Neural progenitor cell (in vitro differentiated cells): ENCODE data around the gene ZBTB42.

Experiments
- CTCF ChIP-seq: fragments of 200-600 bp; sonication (generic); IDR thresholded peaks from 2 replicates; pipeline ENCODE4 v1.5.1; 2017; ENCODE audit warnings: antibody characterized with exemption, mild to moderate bottlenecking
- EZH2 ChIP-seq: fragments of 200-600 bp; sonication (generic); IDR thresholded peaks from 2 replicates; pipeline ENCODE4 v1.6.1; 2017; ENCODE audit warnings: antibody characterized with exemption, mild to moderate bottlenecking, moderate library complexity
- EZH2phosphoT487 ChIP-seq: fragments of 200-600 bp; sonication (generic); IDR thresholded peaks from 2 replicates; pipeline ENCODE4 v1.6.1; 2017; ENCODE audit warnings: antibody characterized with exemption

DNA sequence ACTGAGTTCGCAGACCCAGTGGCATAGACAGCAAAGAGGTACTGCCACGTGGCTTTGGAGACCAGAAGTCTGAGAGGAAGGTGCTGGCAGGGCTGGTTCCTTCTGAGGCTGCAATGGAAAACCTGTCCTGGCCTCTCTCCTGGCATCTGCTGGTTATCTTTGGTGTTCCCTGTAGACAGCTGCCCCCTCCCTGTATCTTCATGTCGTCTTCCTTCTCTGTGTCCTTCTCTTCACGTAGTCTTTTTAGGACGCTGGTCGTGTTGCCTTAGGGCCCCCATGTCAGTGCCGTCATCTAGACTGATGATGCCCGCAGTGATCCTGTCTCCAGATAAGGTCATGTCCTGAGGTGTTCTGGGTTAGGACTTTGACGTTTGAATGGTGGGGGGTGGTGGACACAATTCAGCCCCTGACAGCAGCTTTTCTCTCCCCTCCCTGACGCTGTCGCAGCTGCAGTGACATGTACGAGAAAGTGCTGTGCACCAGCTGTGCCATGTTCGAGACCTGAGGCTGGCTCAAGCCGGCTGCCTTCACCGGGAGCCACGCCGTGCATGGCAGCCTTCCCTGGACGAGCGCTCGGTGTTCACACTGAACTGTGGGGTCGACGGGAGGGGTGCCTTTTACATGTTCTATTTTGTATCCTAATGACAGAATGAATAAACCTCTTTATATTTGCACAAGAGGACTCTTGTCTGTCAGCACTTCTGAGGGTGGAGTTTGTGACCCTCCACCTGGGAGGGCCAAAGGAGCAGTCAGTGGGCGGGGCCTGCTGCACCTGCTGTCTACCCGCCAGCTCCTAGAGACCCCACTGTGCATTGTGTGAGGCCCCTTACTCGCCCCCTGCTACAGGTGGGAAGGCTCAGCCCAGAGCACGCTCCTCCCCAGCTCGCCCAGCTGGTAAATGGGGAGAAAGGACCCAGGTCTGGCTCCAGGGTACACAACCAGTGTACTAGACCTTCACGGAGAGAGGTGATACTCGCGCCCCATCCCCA, 41.6 kb upstream of the ZBTB42 start:
- TF ChIP-seq CTCF (no peak), EZH2 (no peak), EZH2phosphoT487 (no peak)
